Gastrocnemius medialis (tissue), 4 donors: ENCODE data around the gene LCN9.

ENCODE experiments used
- CTCF ChIP-seq, 5 experiments: fragments of 450-650 bp in 3 of 5; fragments of 200-600 bp in 2 of 5; sonication (generic) in 2 of 5; IDR thresholded peaks in 4 of 5; conservative IDR thresholded peaks in 1 of 5; 1 replicate in 4 of 5; 2 replicates in 1 of 5; pipeline ENCODE4 v1.5.1; 2016 to 2019; ENCODE audit warnings: antibody characterized with exemption in 5 of 5, mild to moderate bottlenecking in 3 of 5, moderate library complexity in 3 of 5
- POLR2A ChIP-seq, 2 donors: fragments of 450-650 bp; IDR thresholded peaks; one replicate each; pipeline ENCODE4 v1.6.1; 2017; ENCODE audit warnings: antibody characterized with exemption in 2 of 2, mild to moderate bottlenecking in 2 of 2, moderate library complexity in 2 of 2

GRCh38 chr9:135665795-135666189, 2.7 kb downstream of the LCN9 start:
- TF ChIP-seq POLR2A (IDR thresholded peaks at IDR 0.05) (no peak), CTCF (IDR thresholded peaks at IDR 0.05 in 4 of 5, conservative IDR thresholded peaks at IDR 0.05 in 1 of 5) (no peak)
